IMR-90 (cell line): ENCODE results near the gene LRRC4C.

Experiments used
- CHD1 ChIP-seq: IDR thresholded peaks from 2 replicates; pipeline ENCODE4 v1.6.1; 2012; ENCODE audit warnings: low read depth, low read length, improper control_type of control experiment
- FOS ChIP-seq: fragments of 150-350 bp; IDR thresholded peaks from 2 replicates; pipeline ENCODE4 v1.6.1; 2016; ENCODE audit warnings: low read depth, low read length
- MXI1 ChIP-seq: IDR thresholded peaks from 2 replicates; pipeline ENCODE4 v1.6.1; 2012; ENCODE audit warnings: low read depth, mild to moderate bottlenecking, low read length, moderate library complexity, borderline replicate concordance
- POLR2A ChIP-seq: IDR thresholded peaks from 2 replicates; pipeline ENCODE4 v1.6.1; 2012; ENCODE audit warnings: mild to moderate bottlenecking, low read depth, low read length
- RCOR1 ChIP-seq: IDR thresholded peaks from 2 replicates; pipeline ENCODE4 v1.6.1; 2012; ENCODE audit warnings: mild to moderate bottlenecking, low read length, improper control_type of control experiment; ENCODE audit not compliant: insufficient replicate concordance
- SMC3 ChIP-seq: fragments of 150-350 bp; IDR thresholded peaks from 2 replicates; pipeline ENCODE4 v1.6.1; 2016; ENCODE audit warnings: low read depth, mild to moderate bottlenecking, antibody characterized with exemption, low read length, moderate library complexity
- TF ChIP-seq, protein P1 (sequence below): conservative IDR thresholded peaks from 2 replicates; pipeline ENCODE4 v1.5.1; 2012; ENCODE audit warnings: mild to moderate bottlenecking, low read depth, low read length, improper control_type of control experiment
- TF ChIP-seq, protein P2 (sequence below): fragments of 150-350 bp; IDR thresholded peaks from 2 replicates; pipeline ENCODE4 v1.6.1; 2017; ENCODE audit warnings: mild to moderate bottlenecking, antibody characterized with exemption, low read length, low read depth

DNA sequence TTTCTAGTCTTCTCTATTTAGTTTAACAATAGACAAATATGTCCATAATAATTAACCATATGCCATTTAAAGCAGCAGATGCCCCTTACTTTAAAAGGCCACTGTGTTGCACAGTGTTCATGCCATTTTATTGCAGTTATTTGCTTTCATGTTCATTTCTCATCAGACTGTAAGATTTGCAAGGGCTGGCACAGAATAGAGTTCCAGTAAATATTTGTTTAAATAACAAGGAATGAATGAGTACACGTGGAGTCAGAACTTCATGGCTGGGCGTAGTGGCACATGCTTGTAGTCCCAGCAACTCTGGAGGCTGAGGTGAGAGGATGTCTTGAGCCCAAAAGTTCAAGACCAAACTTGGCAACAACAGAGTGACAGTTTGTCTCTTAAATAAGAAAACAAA is 1228.6 kb downstream of the LRRC4C start:
- TF ChIP-seq, protein P1, sequence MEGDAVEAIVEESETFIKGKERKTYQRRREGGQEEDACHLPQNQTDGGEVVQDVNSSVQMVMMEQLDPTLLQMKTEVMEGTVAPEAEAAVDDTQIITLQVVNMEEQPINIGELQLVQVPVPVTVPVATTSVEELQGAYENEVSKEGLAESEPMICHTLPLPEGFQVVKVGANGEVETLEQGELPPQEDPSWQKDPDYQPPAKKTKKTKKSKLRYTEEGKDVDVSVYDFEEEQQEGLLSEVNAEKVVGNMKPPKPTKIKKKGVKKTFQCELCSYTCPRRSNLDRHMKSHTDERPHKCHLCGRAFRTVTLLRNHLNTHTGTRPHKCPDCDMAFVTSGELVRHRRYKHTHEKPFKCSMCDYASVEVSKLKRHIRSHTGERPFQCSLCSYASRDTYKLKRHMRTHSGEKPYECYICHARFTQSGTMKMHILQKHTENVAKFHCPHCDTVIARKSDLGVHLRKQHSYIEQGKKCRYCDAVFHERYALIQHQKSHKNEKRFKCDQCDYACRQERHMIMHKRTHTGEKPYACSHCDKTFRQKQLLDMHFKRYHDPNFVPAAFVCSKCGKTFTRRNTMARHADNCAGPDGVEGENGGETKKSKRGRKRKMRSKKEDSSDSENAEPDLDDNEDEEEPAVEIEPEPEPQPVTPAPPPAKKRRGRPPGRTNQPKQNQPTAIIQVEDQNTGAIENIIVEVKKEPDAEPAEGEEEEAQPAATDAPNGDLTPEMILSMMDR, result no peak
- TF ChIP-seq POLR2A, result no peak
- TF ChIP-seq RCOR1, result no peak
- TF ChIP-seq CHD1, result no peak
- TF ChIP-seq, protein P2, sequence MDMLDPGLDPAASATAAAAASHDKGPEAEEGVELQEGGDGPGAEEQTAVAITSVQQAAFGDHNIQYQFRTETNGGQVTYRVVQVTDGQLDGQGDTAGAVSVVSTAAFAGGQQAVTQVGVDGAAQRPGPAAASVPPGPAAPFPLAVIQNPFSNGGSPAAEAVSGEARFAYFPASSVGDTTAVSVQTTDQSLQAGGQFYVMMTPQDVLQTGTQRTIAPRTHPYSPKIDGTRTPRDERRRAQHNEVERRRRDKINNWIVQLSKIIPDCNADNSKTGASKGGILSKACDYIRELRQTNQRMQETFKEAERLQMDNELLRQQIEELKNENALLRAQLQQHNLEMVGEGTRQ, result no peak
- TF ChIP-seq FOS, result no peak
- no peak for TF ChIP-seq SMC3
- TF ChIP-seq MXI1, result no peak
